LHCN-M2 (cell line): Measurements from ENCODE around the gene CLK3. TPM values are rescaled to one million over a fixed set of nuclear protein-coding genes. Genes with fewer than 3 reads are reported as not detected.
A peak's percentile ranks its signal among the peaks of the same experiment; 100 is the strongest.
"Not testable (repeated sequence)": the region's sequence is repeated elsewhere in the genome, so short reads cannot be mapped to it uniquely, and the experiment has no call there.

Experiments
- DNase-seq: peaks from one replicate; pipeline ENCODE4 v3.0.0-alpha.2; 2012; ENCODE audit warnings: low read depth
- polyA plus RNA-seq: library from polyadenylated mRNA; unstranded; fragments of >200 nt; gene quantifications from one replicate; pipeline ENCODE4 v1.2.1, GENCODE V29; 2012; ENCODE audit warnings: missing spikeins
- total RNA-seq: library from RNA; depleted of rRNA; stranded (reverse); fragments of >200 nt; gene quantifications from 2 replicates; pipeline ENCODE4 v1.2.3, GENCODE V29; 2014; rRNA removed

CLK3 gene
- total RNA-seq: 60.5 and 81.1 TPM in 2 replicates
- polyA plus RNA-seq: 51.2 TPM

- peak; percentile 89 for DNase-seq
These were observed at the start of gene CLK3 for GRCh38 chr15:74615508-74616365. CLK3 (plus strand) TSS chr15:74615836; CDS start chr15:74619197, 3,361 bp downstream.

DNA sequence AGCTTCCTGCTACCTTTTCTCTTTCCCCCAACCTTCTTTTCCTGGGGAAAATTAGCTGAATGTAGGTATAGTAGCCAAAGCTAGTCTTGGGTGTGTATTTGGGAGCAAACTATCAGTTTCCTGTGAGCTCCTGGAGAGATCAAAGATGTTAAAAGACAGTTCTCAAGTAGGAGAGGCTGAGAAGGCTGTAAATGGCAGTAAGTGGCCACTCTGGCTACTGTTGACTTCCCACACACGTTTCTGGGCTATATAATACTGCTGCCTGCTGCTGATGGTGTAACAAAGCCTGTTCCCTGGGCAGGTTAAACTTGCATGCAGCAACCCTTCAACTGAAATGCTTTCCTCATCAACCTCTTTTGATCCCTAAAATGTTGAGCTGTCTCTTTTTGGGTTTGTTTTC lies 47.0 kb upstream of the CLK3 start:
- DNase-seq: no peak

GRCh38 chr15:74569731-74570070 lies 45.9 kb upstream of the CLK3 start:
- no peak for DNase-seq

GRCh38 chr15:74571191-74571590 lies 44.4 kb upstream of the CLK3 start:
- peak; percentile 37 for DNase-seq

DNA sequence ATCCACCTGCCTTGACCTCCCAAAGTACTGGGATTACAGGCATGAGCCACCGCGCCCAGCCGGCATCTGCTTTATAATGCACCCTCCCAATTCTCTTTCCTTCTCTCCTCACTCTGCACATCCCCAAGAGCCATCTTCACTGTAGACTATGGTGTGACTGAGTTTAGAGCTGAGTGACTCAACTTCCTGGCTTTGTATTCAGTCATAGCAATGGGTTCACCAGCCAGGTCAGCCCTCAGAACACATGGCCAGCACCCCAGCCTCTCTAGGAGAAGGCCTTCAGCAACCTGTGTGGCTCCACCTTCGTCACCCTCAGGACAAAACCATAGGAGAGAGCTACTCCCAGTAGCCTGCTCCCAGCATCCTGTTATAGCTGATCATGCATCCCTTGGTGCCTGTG lies 41.6 kb upstream of the CLK3 start:
- DNase-seq: no peak

DNA sequence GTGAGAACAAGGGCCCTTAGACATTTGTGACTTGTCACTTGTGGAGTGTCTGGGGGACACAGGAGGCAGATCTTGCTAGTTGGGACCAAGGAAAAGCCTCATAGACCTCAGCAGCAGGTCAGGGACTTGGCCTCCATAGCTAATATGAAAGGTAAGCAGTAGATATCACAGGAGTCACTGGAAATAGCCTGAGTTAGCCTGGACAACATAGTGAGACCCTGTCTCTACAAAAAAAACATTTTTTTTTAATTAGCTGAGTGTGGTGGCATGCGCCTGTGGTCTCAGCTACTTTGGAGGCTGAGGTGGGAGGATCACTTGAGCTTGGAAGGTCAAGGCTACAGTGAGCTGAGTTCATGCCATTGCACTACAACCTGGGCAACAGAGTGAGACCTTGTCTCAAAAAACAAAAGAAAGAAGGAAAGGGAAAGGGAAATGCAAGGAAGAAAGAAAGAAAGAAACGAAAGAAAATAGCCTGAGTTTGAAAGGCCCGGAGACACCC lies 37.1 kb upstream of the CLK3 start:
- DNase-seq: no peak

DNA sequence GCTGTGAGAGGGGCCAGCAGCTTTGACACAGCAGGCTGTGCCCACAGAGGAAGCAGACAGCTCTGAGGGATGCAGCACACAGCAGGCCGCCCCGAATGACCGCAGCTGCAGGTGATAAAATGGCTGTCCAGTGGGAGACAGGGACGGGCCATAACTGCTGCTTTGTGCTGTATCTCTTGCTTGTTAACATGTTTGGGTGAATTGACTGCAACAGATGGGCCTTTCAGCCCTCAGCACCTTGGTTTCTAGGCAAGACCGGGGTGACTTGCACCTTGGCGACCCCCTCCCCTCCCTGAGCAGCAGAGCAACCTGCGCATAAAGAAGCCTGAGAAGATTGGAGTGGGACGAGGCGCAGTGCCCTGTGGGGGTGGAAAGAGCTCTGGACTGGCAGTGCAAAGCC lies 36.6 kb upstream of the CLK3 start:
- no peak for DNase-seq

DNA sequence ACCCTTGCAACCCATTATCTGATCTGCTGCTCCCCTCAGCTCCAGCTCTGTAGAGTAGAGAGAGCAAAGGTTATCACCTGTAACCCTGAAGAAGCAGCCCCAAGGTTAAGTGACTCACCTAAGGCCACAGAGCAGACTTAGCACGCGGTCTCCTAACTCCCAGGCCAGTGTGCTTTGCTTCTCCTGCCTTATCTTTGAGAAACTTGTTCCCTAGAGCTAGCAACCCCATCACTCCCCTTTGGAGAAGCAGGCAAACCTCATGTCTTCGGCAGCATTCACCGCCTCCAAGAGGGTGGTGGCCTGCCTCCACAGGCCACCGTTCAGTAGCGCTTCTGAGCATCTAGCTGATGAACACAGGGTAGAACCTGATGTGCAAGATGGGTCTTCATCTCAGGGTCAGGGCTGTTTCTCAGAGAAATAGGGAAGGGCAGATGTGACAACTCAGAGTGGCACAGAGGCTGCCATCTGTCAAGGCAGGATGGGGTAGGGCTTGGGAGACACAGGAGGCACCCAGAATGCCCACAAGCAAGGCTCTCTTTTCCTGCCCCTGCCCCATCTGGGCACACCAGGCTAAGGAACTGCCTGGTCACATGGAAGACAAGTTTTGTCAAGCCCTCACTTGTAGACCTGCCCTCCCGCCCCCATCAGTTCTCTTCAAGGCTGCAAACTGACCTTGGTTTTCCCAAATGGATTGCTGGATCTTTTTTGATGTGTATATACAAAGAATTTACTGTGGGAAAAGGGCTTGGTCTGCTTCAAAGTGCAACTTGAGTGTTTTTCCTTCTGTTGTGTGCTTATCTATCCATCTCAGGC lies 34.9 kb upstream of the CLK3 start:
- no peak for DNase-seq

- DNase-seq: no peak
These were observed 31.4 kb upstream of the CLK3 start for GRCh38 chr15:74584204-74584603.

GRCh38 chr15:74584779-74585178 lies 30.9 kb upstream of the CLK3 start:
- DNase-seq: no peak

DNA sequence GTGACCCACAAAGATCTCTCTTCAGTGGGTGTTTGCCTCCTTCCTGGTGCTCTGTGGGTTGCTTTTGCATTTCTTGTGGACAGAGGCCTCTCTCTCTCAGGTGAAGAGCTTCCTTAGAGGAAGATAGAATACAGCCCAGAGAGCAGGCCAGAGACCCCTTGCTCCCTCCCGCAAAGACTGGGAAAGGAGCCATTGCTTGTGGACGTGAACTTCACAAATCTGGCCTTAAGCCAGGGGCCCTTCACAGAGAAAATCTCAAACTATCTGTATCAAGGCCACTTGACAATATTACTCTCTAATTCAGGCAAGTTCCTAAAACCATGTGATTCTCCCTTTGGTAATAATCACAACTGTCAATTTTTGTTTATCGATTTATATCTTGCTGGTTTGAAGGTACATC lies 30.4 kb upstream of the CLK3 start:
- no peak for DNase-seq

DNA sequence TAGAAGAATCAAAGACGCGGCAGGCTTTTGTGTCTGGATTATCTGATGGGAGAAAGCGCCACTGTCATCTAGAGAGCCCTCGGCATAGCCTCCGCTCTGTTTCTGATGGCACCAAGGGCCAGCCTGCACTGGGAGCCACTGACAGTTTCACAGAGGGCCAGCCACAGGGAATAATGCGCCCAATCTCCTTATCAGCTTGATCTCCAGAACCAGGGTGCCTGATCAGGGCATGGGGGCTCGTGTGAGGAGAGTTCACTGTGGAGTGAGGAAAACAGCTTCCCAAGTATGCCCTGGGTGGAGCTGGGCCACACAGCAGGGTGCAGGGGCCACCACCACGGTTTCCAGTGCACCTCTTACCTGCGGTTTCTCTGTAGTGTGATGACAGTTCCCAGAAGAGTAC lies 29.8 kb upstream of the CLK3 start:
- DNase-seq: no peak

DNA sequence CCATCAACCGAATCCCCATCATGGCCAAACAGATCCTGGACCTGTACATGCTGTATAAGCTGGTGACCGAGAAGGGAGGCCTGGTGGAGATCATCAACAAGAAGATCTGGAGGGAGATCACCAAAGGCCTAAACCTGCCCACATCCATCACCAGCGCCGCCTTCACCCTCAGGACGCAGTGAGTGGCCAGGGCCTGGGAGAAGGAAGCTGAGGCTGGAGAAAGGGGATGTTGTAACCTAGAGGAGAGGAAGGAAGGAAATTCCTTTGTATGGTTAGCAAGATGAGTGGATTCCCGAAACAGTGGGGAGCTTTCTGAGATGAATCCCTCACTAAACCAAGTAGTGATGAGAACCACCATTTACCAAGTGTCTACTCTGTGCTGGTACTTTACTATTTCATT lies 25.8 kb upstream of the CLK3 start:
- no peak for DNase-seq

- DNase-seq: no peak
These were observed 23.4 kb upstream of the CLK3 start for GRCh38 chr15:74592222-74592621.

- no peak for DNase-seq
These were observed 22.5 kb upstream of the CLK3 start for GRCh38 chr15:74593122-74593521.

DNA sequence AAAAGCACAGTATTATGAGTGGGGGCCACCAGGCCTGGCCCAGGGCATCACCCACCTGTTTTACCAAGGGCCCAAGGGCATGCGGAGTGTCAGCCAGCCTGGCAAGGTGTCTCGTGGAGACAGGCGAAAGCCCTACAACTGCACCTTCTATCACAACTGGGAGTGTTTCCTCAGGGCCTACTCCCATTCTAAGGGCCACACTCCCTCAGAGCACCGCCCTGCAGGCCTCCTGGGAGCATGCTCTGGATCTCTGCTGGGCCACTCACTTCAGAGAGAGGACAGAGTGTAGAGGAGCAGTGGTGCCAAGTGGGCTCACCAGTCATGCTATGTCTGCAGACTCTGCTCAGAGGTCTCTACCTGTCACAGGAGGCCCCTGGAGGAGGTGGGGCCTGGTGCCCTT lies 21.2 kb upstream of the CLK3 start:
- DNase-seq: no peak

DNA sequence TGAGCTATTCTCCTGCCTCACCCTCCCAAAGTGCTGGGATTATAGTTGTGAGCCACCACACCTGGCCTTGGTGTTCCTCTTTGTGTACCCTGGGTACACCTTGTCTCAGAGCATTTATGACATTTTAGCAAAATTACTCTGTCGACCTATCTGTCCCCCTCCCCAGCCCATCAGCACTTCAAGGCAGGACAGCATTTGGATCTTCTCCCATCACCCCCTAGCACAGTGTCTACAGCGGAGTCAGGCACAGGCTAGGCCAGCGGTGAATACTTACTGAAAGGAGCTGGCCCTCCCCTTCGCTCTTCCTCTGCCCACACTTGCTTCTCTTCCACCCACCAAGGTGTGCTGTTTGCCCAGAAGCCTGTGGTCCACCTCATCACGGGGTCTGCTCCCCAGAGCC lies 20.4 kb upstream of the CLK3 start:
- no peak for DNase-seq

DNA sequence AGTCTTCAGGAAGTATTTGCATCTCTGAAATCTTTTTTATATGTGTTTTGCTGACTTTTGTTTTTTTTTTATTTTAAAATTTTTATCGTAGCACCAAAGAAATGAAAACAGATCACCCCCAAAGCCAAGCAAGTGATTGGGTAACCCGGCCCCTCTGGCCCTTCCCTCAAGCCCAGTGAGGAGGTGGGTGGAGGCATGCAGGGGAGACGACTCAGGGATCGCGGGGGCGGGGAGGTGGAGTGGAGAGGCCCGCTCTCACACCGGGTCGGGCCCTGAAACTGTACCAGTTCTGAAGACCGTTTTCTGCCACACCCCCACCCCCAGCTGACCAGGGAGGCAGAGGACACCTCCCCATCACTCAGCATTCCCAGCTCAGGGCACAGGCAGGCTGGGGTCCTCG lies 18.9 kb upstream of the CLK3 start:
- DNase-seq: not testable (repeated sequence)

- not testable (repeated sequence) for DNase-seq
These were observed 18.4 kb upstream of the CLK3 start for GRCh38 chr15:74597146-74597705.

GRCh38 chr15:74598126-74598842 lies 17.4 kb upstream of the CLK3 start:
- DNase-seq: peak; percentile 84

GRCh38 chr15:74599156-74599555 lies 16.5 kb upstream of the CLK3 start:
- no peak for DNase-seq
